NT2/D1 (cell line): Measurements from ENCODE around the gene TRIM69.

ENCODE experiments used
- SUZ12 ChIP-seq: IDR thresholded peaks from 2 replicates; pipeline ENCODE4 v1.6.1; 2011; ENCODE audit not compliant: insufficient read length, insufficient read depth; ENCODE audit errors: extremely low read depth
- YY1 ChIP-seq: IDR thresholded peaks from 2 replicates; pipeline ENCODE4 v1.6.1; 2011; ENCODE audit not compliant: insufficient read length, insufficient read depth

DNA sequence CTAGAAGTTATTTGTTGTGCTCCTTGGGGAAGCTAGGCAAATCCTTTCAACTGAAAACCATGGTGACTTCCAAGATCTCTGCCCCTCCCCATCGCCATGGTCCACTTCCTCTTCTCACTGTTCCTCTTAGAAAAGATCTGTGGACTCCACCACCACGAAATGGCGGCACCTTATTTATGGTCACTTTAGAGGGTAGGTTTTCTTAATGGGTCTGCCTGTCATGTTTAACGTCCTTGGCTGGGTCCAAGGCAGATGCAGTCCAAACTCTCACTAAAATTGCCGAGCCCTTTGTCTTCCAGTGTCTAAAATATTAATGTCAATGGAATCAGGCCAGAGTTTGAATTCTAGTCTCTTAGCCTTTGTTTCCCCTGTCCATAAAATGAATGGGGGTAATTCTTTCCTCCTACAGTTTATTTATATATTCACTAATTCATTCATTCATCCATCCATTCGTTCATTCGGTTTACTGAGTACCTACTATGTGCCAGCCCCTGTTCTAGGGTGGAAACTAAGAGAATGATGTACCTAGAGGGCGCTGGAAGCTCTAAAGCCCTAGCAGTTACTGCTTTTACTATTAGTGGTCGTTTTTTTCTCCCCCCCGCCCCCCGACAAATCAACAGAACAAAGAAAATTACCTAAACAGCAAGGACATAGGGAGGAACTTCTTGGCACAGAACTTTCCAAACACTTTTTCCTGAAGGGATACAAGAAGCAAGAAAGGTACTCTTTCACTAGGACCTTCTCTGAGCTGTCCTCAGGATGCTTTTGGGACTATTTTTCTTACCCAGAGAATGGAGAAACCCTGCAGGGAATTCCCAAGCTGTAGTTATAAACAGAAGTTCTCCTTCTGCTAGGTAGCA is 25.9 kb upstream of the TRIM69 start:
- TF ChIP-seq SUZ12 (no peak), YY1 (no peak)
